NB4 (cell line): Measurements from ENCODE around the gene ANKRD52.

Experiments used
- CTCF ChIP-seq: IDR thresholded peaks from one replicate; pipeline ENCODE4 v1.5.1; 2012; ENCODE audit warnings: low read depth, low read length
- POLR2A ChIP-seq: IDR thresholded peaks from 2 replicates; pipeline ENCODE4 v1.6.1; 2011; ENCODE audit warnings: mild to moderate bottlenecking; ENCODE audit not compliant: insufficient read length; ENCODE audit errors: extremely low read depth

GRCh38 chr12:56242986-56243385 lies 15.2 kb downstream of the ANKRD52 start:
- TF ChIP-seq POLR2A (no peak), CTCF (no peak)
